Camera-type eye (tissue), 1 donor: ENCODE measurements around the gene INAVA. TPM values are rescaled to one million over a fixed set of nuclear protein-coding genes. Genes with fewer than 3 reads are reported as not detected.

Experiments
- total RNA-seq: library from RNA; depleted of rRNA; stranded (reverse); fragments of >200 nt; gene quantifications from one replicate; pipeline ENCODE4 v1.2.3, GENCODE V29; 2014

Gene INAVA, protein sequence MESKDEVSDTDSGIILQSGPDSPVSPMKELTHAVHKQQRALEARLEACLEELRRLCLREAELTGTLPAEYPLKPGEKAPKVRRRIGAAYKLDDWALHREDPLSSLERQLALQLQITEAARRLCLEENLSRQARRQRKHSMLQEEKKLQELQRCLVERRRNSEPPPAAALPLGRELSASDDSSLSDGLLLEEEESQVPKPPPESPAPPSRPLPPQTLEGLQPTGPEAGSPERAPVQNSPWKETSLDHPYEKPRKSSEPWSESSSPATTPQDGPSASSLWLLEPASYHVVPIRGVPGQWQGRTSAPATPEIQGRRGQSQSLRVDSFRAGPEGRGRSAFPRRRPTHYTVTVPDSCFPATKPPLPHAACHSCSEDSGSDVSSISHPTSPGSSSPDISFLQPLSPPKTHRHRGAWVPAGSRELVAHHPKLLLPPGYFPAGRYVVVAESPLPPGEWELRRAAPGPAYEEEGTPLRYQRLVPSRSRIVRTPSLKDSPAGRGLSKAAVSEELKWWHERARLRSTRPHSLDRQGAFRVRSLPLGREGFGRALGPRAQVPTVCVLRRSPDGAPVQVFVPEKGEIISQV
- 6.2 TPM for total RNA-seq

DNA sequence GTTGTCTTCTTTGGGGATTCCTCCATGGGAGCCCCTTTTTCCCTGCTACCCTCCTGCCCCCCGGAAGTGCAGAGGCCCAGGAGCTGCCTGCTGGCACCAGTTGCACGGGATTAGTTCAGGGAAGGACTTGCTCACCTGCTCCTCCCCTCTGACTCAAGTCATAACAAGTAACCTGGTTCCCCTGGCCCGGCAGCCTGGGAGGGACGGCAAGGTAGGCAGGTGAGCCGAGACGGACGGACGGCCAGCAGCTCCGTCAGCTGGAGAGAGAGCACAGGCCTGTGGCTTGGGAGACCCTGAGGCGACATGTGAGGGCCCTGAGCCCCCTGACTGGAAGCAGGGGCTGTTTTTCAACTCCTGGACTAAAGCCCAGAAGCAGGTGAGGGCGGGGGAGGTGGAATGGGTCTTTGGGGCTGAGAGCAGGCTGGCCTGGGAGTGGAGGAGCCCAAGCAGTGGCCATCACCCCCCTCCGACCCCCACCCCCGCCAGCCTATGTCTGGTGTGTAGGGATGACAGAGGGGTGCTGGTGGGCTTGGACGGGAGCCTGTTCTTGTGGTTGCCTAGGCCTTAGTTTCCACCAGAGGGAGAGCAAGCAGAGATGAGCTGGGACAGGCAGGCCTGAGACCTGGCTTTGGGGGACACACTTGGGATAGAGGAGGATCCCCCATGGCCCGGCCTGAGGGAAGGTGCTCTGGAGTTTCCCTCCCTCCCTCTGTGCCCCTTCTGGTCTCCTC lies at the start of gene INAVA:
Gene INAVA, plus strand, starts transcription at position 189 of the 731 bp plus-strand sequence. CDS start 3,501 bp downstream, outside the sequence.

GRCh38 chr1:200872446-200873115 lies 22.1 kb upstream of the INAVA start, which contains the start of gene GPR25:
Gene GPR25, plus strand, starts transcription at chr1:200872981. Its CDS starts 57 bp downstream, at chr1:200873038.

Other genes with a start within 250 kb of the INAVA start
- gene DDX59, start 225.0 kb upstream of the INAVA start, total RNA-seq, result 38.0 TPM
- 90.5 TPM for gene CAMSAP2, start 156.0 kb upstream of the INAVA start, total RNA-seq
- gene GPR25, start 21.9 kb upstream of the INAVA start, total RNA-seq, result not detected
- 76.3 TPM for gene KIF21B, start 128.8 kb downstream of the INAVA start, total RNA-seq
- 5.9 TPM for gene CACNA1S, start 217.5 kb downstream of the INAVA start, total RNA-seq
- gene ASCL5, start 232.3 kb downstream of the INAVA start, total RNA-seq, result not detected